NCI-H226 (cell line): Measurements from ENCODE around the gene EMD.
"Not testable (repeated sequence)": the region's sequence is repeated elsewhere in the genome, so short reads cannot be mapped to it uniquely, and the experiment has no call there.

Experiments used
- DNase-seq: peaks from one replicate; pipeline ENCODE4 v3.0.0-alpha.2; 2015

EMD gene

GRCh38 chrX:154397888-154398667, 19.0 kb downstream of the EMD start, which contains the start of gene RPL10:
TSS of gene RPL10 (plus strand) at chrX:154398377. CDS start at chrX:154398520, 143 bp downstream.
- peak; percentile 92 for DNase-seq

GRCh38 chrX:154398668-154399526, 19.8 kb downstream of the EMD start:
- peak; percentile 62 for DNase-seq

GRCh38 chrX:154399527-154400368, 20.7 kb downstream of the EMD start:
- DNase-seq = no peak

DNA sequence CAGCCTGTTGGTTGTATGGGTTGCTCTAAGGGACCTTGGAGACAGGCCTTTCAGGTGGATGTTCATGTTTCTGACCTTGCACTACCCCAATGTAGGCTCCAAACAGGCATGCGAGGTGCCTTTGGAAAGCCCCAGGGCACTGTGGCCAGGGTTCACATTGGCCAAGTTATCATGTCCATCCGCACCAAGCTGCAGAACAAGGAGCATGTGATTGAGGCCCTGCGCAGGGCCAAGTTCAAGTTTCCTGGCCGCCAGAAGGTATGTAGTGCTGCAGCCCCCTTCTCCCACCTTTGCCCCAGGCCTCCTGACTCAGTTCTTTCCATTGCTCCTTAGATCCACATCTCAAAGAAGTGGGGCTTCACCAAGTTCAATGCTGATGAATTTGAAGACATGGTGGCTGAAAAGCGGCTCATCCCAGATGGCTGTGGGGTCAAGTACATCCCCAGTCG, 21.3 kb downstream of the EMD start:
- DNase-seq = not testable (repeated sequence)

GRCh38 chrX:154401045-154401799, 22.1 kb downstream of the EMD start:
- peak; percentile 9 for DNase-seq

DNA sequence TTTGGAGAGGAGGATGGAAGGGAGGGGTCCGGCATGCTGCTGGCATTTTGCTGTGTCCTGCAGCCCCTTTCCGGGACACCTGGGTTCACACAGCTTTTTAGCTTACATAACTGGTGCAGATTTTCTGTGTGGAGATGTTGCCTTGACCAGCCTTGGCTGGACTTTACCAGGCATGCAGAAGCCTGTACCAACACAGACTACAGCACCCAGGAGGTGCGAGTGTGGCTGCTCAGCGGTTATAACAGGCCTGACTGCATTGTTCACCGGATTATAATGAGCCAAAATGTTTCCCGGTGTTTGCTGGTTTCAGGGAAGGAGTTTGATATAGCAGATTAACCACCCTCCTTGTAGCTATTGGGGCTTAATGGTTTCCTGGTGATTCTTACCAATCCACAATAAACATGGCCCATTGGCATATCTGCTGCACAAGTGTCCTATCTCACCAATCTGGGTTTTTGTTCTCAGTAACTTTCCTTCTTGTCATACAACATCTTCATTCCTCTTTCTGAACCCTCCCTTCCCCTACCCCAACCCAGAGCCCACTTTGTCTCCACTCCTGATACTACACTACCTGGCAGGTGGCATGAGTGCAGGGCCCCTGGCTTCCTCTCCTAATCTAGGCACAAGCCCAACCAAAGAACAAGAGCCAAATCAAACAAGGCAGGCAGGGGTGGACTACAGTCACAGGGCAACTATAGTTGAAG, 23.0 kb downstream of the EMD start:
- DNase-seq = no peak

DNA sequence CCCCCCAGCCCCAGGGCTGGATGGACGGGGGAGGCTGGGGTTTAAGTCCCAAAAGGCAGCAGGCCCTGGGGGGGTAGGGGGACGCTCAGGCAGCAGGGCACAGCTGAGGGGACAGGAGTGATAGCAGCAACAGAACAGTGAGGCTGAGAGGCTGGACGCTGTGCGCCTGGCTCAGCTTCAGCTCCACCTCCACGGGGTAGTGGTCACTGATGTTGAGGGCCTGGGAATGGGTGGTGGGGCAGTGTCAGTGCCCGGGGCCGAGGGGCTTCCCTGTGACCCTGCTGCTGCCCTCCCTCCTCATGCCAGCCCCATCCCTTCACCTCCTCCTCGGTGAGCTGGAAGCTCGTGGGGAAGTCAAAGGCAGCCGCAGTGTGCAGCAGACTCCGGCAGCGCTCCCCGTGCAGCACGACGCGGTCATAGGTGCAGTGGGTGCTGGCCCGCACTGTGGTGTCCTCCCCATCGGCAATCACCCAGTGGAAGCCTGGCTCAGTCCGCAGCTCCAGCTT, 23.6 kb downstream of the EMD start:
- no peak for DNase-seq

- no peak for DNase-seq
Measured at GRCh38 chrX:154403192-154403591, 24.1 kb downstream of the EMD start.

GRCh38 chrX:154403858-154404257, 24.8 kb downstream of the EMD start:
- DNase-seq = no peak

DNA sequence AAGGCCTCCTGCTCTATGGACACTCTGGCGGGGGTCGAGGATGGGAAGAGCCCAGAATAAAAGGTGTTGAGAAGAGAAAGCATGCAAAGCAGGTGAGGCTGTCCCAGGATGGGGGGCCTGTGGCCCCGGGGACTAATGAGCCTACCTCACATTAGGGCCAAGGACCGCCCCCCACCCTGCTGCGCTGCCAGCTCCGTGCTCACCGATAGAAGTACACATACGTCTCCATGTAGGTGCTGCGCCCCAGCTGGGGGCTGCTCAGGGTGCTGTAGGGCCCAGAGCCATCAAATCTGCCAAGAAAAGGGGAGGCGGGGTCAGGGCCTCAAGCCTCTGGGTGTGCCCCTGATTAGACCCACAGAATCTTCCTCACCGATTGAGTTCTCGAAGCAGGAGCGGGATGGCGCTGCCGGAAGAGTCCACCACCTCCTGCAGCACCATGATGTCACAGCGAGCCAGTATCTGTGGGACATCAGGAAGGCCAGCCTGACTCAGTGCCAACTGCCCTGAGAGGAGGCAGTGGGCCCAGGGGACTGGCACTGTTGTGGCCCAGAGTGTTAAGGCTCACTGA, 25.6 kb downstream of the EMD start:
- no peak for DNase-seq

DNA sequence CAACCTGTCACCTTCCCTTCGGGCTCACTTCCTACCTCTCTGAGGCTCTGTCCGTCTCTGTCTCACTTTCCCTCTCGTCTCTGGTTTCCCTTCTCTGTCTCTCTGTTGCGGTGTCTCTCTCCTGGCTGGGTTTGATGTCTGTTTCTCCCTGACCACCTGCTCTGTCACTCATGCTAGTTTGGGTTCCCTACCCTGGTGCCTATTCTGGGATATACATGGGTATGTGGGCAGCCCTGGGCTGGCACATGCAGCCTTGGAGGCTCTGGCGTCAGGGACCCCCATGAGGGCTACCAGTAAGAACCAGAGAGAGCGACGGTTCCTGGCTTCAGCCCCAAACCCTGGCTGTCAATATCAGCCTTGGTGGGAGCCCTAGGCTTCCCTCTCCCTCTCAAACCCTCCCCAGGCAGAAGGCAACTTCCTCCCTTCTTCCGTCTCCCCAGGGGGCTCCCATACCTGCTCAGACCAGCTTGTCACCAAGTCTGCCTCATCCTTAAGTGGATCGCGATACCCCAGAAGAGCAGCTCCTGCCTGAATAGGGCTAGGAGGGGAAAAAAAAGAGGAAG, 29.6 kb downstream of the EMD start:
- no peak for DNase-seq

DNA sequence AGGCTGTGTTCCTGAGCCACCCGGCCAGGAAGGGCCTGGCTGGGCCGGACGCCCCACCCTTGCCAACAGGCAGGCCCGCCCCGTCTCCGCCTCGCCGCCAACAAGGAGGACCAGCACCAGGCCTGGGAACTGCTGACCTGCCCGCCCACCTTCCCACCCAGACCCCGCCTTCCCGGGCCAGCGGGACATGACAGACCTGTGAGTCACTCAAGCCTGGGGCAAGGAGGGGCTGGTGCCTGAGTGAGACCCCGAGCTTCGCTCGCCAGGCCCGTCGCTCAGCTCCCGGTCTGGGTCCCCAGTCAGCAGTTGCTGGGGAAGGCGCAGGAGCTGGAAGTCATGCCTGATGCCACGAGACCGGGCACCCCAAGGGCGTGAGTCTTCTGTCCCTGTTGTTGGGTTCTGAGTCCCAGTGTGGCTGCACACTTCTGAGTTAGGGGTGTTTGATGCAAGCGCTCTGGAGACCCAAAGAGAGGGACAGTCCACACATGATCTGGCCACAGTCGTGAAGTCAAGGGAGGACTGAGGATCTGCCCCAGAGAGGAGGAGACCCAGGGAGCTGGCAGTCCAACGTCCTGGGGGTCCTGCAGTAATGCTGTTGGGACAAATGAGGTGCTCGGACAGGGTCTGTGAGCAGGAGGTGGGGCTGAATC, 30.3 kb downstream of the EMD start, which contains the start of gene DNASE1L1:
Gene DNASE1L1 (minus strand): TSS at position 33 of the 650 bp plus-strand sequence. CDS start 3,686 bp downstream, outside the sequence.
- DNase-seq = peak; percentile 89

GRCh38 chrX:154411981-154412340, 32.9 kb downstream of the EMD start:
- peak; percentile 60 for DNase-seq

DNA sequence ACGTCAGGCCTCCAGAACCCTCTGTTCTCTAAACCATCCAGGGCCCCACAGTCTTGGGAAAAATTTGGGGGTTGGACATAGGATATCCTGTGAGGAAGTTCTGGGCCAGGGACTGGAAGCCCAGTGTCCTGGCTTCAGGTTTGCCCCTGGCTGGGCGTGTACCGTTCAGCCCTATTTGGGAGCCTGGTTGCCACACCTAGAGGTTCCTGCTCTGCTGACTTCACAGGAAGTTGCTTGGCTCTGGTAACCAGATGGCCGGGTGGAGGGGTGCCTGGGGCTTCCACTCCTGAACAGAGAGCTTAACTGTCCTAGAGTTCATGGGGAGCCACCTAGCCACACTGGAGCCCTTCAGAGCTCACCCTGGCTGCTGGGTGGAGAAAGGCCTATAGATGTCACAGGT, 33.4 kb downstream of the EMD start:
- DNase-seq = no peak

DNA sequence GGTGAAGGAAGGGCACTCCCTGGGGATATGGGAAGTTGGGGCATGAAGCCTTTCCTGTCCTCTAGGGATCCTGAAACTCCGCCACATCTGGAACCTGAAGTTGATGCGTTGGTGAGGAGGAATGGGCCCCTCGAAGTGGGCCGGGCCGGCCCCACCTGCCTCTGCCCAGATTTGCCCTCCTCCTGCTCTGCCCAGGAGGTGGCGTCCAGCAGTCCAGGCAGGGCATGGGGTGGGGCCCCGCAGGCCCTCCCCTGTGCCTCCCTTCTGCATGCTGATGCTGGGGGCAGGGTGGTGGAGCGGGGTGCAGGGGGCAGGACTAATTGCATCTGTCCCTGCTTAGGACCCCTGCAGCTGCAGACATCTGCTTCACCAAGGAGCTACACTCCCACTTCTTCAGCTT, 34.0 kb downstream of the EMD start:
- no peak for DNase-seq

DNA sequence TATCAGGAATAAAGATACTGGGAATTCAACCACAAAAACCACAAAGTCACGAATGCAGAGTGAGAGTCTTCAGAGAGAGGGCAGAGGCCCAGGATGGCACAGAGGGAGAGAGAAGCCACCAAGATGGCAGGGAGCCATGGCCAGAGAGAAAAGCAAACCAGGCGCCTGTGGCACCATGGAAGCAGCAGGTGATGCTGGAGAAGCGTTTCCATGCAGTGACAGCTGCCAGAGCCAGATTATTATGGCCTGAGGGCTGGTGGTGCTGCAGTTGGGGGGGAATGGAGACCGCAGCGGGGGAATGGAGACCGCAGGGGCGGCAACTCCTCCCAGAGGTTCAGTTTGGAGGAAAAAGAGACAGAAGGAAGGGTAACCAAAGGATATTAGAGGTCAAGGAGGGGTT, 38.1 kb downstream of the EMD start:
- DNase-seq = no peak

DNA sequence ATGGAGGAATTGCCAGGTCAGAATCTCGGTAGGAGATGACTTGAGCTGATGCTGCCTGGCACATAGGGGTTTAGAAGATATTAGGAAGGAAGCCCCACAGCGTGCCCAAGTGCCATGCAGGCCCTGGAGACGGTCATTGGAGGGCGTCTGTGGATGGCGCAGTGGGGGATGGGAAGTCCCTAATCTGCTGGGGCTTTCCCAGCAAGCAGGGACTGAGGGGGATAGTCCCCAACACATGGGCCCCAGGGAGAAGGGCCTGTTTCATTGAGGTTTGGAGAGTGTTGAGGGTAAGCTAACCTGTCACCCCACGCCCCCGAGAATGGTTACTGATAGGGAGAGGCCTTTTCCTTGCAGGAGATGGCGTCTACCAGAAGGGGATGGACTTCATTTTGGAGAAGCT, 40.1 kb downstream of the EMD start:
- DNase-seq = no peak

GRCh38 chrX:154419688-154420401, 40.8 kb downstream of the EMD start:
- no peak for DNase-seq

DNA sequence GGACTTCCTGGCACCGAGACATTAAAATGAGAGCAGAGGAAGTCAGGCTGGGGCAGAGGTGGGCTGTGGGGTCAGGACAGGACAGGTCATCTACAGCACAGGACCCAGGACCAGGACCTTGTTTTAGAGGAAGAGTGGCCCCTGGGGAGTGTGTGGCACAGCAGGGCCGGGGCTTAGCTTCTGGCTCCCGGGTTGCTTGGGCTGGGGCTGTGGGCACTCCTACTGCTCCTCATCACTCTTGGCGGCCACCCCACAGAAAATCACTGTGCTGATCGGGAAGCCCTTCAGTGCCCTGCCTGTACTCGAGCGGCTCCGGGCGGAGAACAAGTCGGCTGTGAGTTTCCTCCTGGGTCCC, 41.3 kb downstream of the EMD start:
- DNase-seq = no peak
